ENCODE data around the gene SMARCC2. TPM values are rescaled to one million over a fixed set of nuclear protein-coding genes. Genes with fewer than 3 reads are reported as not detected.

SMARCC2 gene
- polyA plus RNA-seq, 2 of the 4 experiments (the other 2 are of a cell fraction): 51.9 to 83.9 TPM

DNA sequence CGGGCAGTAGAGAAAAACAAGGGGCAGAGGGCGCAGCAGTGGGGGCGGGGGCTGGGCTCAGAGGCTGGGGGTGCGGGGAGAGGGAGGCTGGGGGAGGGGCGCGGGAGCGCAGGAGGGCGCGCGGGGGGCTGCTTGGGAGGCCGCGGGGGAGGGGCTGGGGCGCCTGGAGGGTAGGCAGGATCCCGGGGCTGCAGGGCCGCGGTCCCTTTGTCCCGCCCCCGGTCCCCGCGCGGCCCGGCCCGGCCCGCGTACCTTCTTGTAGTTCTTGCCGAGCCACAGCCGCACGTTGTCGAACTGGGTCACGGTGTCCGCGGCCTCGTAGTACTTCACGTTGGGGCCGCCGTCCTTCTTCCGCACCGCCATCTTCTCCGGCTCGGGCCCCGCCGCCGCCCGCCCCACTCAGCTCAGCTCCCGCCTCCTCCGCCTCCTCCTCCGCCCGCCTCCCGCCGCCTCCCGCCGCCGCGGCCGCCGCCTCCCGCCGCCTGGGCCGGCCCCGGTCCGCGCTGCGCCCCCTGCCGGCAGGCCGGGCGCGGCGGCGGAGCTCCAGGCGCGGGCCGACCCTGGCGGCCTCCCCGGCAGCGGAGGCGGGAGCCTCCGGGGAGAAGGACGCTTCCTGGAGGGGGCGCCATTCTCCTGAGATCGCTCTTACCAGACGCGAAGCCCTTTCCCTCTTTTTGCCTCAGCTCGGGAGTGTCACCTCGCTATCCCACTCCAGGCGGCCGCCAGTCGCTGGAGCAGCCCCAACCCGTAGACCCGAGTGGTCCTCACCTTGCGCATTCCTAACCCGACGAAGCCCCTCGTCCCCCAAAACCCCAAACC, at the start of gene SMARCC2 (continued):
- TF ChIP-seq RFX5 (IDR thresholded peaks at IDR 0.05) (no peak), MAFK (IDR thresholded peaks at IDR 0.05; ENCODE audit: partially characterized antibody) (no peak), ZSCAN20 (CRISPR knock-in tag; IDR thresholded peaks at IDR 0.05) (no peak), KDM1A (IDR thresholded peaks at IDR 0.05; ENCODE audit: low read depth) (no peak), ZC3H11A (IDR thresholded peaks at IDR 0.05) (no peak), RCOR1 (IDR thresholded peaks at IDR 0.05; ENCODE audit: low read depth, low read length) (no peak), HOXA7 (CRISPR knock-in tag; IDR thresholded peaks at IDR 0.05) (no peak), NPAS2 (CRISPR knock-in tag; IDR thresholded peaks at IDR 0.05; ENCODE audit: borderline replicate concordance) (no peak), CHD4 (IDR thresholded peaks at IDR 0.05; ENCODE audit: borderline replicate concordance) (no peak), CBX8 (IDR thresholded peaks at IDR 0.05) (no peak), ZNF302 (CRISPR knock-in tag; IDR thresholded peaks at IDR 0.05) (no peak)
- TF ChIP-seq, protein P1, sequence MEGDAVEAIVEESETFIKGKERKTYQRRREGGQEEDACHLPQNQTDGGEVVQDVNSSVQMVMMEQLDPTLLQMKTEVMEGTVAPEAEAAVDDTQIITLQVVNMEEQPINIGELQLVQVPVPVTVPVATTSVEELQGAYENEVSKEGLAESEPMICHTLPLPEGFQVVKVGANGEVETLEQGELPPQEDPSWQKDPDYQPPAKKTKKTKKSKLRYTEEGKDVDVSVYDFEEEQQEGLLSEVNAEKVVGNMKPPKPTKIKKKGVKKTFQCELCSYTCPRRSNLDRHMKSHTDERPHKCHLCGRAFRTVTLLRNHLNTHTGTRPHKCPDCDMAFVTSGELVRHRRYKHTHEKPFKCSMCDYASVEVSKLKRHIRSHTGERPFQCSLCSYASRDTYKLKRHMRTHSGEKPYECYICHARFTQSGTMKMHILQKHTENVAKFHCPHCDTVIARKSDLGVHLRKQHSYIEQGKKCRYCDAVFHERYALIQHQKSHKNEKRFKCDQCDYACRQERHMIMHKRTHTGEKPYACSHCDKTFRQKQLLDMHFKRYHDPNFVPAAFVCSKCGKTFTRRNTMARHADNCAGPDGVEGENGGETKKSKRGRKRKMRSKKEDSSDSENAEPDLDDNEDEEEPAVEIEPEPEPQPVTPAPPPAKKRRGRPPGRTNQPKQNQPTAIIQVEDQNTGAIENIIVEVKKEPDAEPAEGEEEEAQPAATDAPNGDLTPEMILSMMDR (IDR thresholded peaks at IDR 0.05): peak; percentile 99
- TF ChIP-seq, protein P2, sequence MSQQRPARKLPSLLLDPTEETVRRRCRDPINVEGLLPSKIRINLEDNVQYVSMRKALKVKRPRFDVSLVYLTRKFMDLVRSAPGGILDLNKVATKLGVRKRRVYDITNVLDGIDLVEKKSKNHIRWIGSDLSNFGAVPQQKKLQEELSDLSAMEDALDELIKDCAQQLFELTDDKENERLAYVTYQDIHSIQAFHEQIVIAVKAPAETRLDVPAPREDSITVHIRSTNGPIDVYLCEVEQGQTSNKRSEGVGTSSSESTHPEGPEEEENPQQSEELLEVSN (IDR thresholded peaks at IDR 0.05; ENCODE audit: borderline replicate concordance, low read depth): 0 out of 2 replicates have a peak, but pooled peaks have one; percentile 50
- TF ChIP-seq, protein P3, sequence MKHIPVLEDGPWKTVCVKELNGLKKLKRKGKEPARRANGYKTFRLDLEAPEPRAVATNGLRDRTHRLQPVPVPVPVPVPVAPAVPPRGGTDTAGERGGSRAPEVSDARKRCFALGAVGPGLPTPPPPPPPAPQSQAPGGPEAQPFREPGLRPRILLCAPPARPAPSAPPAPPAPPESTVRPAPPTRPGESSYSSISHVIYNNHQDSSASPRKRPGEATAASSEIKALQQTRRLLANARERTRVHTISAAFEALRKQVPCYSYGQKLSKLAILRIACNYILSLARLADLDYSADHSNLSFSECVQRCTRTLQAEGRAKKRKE (CRISPR knock-in tag; IDR thresholded peaks at IDR 0.05; ENCODE audit: low read depth): no peak
- TF ChIP-seq, protein P4, sequence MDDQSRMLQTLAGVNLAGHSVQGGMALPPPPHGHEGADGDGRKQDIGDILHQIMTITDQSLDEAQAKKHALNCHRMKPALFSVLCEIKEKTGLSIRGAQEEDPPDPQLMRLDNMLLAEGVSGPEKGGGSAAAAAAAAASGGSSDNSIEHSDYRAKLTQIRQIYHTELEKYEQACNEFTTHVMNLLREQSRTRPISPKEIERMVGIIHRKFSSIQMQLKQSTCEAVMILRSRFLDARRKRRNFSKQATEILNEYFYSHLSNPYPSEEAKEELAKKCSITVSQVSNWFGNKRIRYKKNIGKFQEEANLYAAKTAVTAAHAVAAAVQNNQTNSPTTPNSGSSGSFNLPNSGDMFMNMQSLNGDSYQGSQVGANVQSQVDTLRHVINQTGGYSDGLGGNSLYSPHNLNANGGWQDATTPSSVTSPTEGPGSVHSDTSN (IDR thresholded peaks at IDR 0.05): peak; percentile 29; the same call in 1 of the 2 replicates

DNA sequence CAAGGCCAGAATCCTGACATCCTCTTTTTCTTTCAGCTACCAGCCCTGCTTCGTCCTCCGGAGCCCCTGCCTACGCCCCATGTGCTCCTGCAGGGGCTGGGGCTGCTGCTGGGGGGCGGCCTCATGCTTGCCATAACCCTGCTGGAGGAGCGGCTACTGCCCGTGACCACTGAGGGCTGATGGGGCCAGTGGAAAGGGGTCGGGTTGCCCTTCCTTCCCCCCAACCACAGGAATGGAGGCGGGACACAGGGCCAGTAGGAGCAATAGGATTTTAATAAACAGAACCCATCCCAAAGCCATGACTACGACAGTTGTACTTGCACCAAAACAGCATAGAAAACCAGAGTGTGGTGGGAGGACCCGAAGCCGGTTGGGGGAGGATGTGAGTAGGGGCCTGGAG, 48.3 kb upstream of the SMARCC2 start:
- H3K4me1 ChIP-seq: no peaks in the 10 kb centered on the region
- TF ChIP-seq HDAC2 (IDR thresholded peaks at IDR 0.05): no peak
- no peak for TF ChIP-seq FOSL2 (IDR thresholded peaks at IDR 0.05)
- no peak for TF ChIP-seq FOSL2 (CRISPR knock-in tag; IDR thresholded peaks at IDR 0.05)
- TF ChIP-seq, protein P5, sequence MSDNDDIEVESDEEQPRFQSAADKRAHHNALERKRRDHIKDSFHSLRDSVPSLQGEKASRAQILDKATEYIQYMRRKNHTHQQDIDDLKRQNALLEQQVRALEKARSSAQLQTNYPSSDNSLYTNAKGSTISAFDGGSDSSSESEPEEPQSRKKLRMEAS (IDR thresholded peaks at IDR 0.05): no peak
- no peak for TF ChIP-seq SREBF2 (IDR thresholded peaks at IDR 0.05)
- no peak for TF ChIP-seq CHD4 (IDR thresholded peaks at IDR 0.05; ENCODE audit: borderline replicate concordance)
- TF ChIP-seq, protein P6, sequence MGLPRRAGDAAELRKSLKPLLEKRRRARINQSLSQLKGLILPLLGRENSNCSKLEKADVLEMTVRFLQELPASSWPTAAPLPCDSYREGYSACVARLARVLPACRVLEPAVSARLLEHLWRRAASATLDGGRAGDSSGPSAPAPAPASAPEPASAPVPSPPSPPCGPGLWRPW (IDR thresholded peaks at IDR 0.05): no peak
- no peak for TF ChIP-seq HOXB5 (CRISPR knock-in tag; IDR thresholded peaks at IDR 0.05)
- TF ChIP-seq RAD21 (conservative IDR thresholded peaks at IDR 0.05 in 1 of 2, IDR thresholded peaks at IDR 0.05 in 1 of 2): no peak
- no peak for TF ChIP-seq KDM5A (IDR thresholded peaks at IDR 0.05)
- TF ChIP-seq RARB (CRISPR knock-in tag; IDR thresholded peaks at IDR 0.05): no peak
- TF ChIP-seq CBX2 (IDR thresholded peaks at IDR 0.05; ENCODE audit: borderline replicate concordance, low read depth): no peak
- no peak for TF ChIP-seq NFE2L2 (conservative IDR thresholded peaks at IDR 0.05; ENCODE audit: low read length)
- TF ChIP-seq, protein P2 (IDR thresholded peaks at IDR 0.05; ENCODE audit: borderline replicate concordance, low read depth): no peak
- TF ChIP-seq ZSCAN20 (CRISPR knock-in tag; IDR thresholded peaks at IDR 0.05): no peak
- TF ChIP-seq PHF8 (IDR thresholded peaks at IDR 0.05; ENCODE audit: borderline replicate concordance, low read depth): no peak
- no peak for TF ChIP-seq CHD2 (IDR thresholded peaks at IDR 0.05; ENCODE audit: low read length, partially characterized antibody)
- ChIA-PET CTCF (interaction anchor here (1.4 to 7.0 kb wide), 2 partner anchors 10 to 21 kb away, joined by 4 to 69 read pairs; partner anchors contain the start of gene ANKRD52), POLR2A (no interaction called here)
- 92% methylated on average over 11 of the region's 11 CpGs for WGBS (ENCODE audit: missing lambda C conversion rate)
- H3K9me3 ChIP-seq: no peaks in the 10 kb centered on the region
- H3K4me3 ChIP-seq: no peak overlapping the region
- H3K27ac ChIP-seq: no peak overlapping the region
- FAIRE-seq (no peak), DNase-seq (ENCODE audit: low read depth in 1 of 2, low spot score in 1 of 2) (no peak), ATAC-seq (no peak)
- no peak overlapping the region for H3K4me2 ChIP-seq
